Measurements from ENCODE around the gene MYBPH. TPM values are rescaled to one million over a fixed set of nuclear protein-coding genes. Genes with fewer than 3 reads are reported as not detected.

MYBPH gene
- total and polyA plus RNA-seq, 10 of the 15 experiments (the other 5 are each of a cell fraction or from before 2014, with no cell fraction given), result 0.06 to 0.10 TPM; not detected in 8

DNA sequence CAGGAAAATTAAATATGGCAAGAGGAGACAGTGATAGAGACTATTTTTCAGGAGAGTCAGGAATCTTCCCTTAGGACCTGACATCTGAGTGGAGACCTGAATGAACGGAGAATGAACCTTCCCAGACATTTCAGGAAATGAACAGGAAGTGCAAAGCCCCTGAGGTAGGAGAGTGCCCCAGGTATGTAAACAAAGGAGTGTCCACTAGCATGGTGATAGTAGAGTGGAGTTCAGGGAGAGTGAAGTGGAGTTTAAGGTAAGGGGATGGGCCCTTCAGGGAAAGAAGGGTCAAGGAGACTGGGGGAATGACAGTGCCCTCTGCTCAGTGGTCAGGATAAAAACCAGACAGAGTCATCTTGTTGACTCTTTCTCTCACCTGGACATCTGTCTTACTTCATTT, 19.3 kb downstream of the MYBPH start:
- DNase-seq (ENCODE audit: low read depth, low spot score), result no peak
- RAD21 ChIA-PET (ENCODE audit: unreplicated experiment), result interaction anchor here (1.0 kb wide), 1 partner anchor 17 kb away, joined by 3 read pairs; no protein-coding TSS in a partner anchor
- Histone ChIP-seq H3K4me1 (ENCODE audit: control insufficient read depth, insufficient read depth, low read length) (no peaks in the 10 kb centered on the region), H3K79me2 (ENCODE audit: control insufficient read depth, insufficient read depth, low read length) (no peaks in the 10 kb centered on the region), H3K4me3 (no peak overlapping the region), H3K27me3 (replicated peaks in 1 of 2; ENCODE audit: control insufficient read depth in 2 of 2, insufficient read depth in 2 of 2, low read length in 1 of 2) (peaks cover 0 to 5% of the 10 kb centered on the region in 2 experiments; a peak in 1 of 4 replicates), H4K20me1 (ENCODE audit: control insufficient read depth, insufficient read depth) (no peaks in the 10 kb centered on the region), H3K36me3 (ENCODE audit: control insufficient read depth in 2 of 2, insufficient read depth in 2 of 2, low read length in 1 of 2) (no peaks in the 10 kb centered on the region), H2AFZ (ENCODE audit: control insufficient read depth, low read depth, low read length) (no peak overlapping the region), H3K27ac (ENCODE audit: control insufficient read depth, insufficient read depth) (no peak overlapping the region), H3K4me2 (ENCODE audit: control insufficient read depth, insufficient read depth) (no peak overlapping the region), H3K9ac (ENCODE audit: control insufficient read depth, insufficient read depth, low read length) (no peak overlapping the region), H3K9me3 (replicated peaks; ENCODE audit: control insufficient read depth, insufficient read depth, low read length) (no peaks in the 10 kb centered on the region)
- in situ Hi-C loops (cut with MboI), result no loop called here
- no peak for FAIRE-seq
- CTCF ChIA-PET, result no interaction called here
- no peak for ATAC-seq
- TF ChIP-seq CREB1 (IDR thresholded peaks at IDR 0.05; ENCODE audit: low read depth) (no peak), JUNB (IDR thresholded peaks at IDR 0.05) (no peak), RELA (IDR thresholded peaks at IDR 0.05; ENCODE audit: borderline replicate concordance, partially characterized antibody) (no peak), YBX1 (IDR thresholded peaks at IDR 0.05) (no peak), CEBPB (IDR thresholded peaks at IDR 0.05; ENCODE audit: borderline replicate concordance in 1 of 2, low read depth in 2 of 2, low read length in 2 of 2) (no peak), JUND (IDR thresholded peaks at IDR 0.05; ENCODE audit: low read depth, low read length) (no peak), TCF7 (IDR thresholded peaks at IDR 0.05; ENCODE audit: borderline replicate concordance) (no peak), CBX5 (IDR thresholded peaks at IDR 0.05; ENCODE audit: low read depth) (no peak)
- TF ChIP-seq, protein P1, sequence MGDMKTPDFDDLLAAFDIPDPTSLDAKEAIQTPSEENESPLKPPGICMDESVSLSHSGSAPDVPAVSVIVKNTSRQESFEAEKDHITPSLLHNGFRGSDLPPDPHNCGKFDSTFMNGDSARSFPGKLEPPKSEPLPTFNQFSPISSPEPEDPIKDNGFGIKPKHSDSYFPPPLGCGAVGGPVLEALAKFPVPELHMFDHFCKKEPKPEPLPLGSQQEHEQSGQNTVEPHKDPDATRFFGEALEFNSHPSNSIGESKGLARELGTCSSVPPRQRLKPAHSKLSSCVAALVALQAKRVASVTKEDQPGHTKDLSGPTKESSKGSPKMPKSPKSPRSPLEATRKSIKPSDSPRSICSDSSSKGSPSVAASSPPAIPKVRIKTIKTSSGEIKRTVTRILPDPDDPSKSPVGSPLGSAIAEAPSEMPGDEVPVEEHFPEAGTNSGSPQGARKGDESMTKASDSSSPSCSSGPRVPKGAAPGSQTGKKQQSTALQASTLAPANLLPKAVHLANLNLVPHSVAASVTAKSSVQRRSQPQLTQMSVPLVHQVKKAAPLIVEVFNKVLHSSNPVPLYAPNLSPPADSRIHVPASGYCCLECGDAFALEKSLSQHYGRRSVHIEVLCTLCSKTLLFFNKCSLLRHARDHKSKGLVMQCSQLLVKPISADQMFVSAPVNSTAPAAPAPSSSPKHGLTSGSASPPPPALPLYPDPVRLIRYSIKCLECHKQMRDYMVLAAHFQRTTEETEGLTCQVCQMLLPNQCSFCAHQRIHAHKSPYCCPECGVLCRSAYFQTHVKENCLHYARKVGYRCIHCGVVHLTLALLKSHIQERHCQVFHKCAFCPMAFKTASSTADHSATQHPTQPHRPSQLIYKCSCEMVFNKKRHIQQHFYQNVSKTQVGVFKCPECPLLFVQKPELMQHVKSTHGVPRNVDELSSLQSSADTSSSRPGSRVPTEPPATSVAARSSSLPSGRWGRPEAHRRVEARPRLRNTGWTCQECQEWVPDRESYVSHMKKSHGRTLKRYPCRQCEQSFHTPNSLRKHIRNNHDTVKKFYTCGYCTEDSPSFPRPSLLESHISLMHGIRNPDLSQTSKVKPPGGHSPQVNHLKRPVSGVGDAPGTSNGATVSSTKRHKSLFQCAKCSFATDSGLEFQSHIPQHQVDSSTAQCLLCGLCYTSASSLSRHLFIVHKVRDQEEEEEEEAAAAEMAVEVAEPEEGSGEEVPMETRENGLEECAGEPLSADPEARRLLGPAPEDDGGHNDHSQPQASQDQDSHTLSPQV (IDR thresholded peaks at IDR 0.05), result no peak
- TF ChIP-seq, protein P2, sequence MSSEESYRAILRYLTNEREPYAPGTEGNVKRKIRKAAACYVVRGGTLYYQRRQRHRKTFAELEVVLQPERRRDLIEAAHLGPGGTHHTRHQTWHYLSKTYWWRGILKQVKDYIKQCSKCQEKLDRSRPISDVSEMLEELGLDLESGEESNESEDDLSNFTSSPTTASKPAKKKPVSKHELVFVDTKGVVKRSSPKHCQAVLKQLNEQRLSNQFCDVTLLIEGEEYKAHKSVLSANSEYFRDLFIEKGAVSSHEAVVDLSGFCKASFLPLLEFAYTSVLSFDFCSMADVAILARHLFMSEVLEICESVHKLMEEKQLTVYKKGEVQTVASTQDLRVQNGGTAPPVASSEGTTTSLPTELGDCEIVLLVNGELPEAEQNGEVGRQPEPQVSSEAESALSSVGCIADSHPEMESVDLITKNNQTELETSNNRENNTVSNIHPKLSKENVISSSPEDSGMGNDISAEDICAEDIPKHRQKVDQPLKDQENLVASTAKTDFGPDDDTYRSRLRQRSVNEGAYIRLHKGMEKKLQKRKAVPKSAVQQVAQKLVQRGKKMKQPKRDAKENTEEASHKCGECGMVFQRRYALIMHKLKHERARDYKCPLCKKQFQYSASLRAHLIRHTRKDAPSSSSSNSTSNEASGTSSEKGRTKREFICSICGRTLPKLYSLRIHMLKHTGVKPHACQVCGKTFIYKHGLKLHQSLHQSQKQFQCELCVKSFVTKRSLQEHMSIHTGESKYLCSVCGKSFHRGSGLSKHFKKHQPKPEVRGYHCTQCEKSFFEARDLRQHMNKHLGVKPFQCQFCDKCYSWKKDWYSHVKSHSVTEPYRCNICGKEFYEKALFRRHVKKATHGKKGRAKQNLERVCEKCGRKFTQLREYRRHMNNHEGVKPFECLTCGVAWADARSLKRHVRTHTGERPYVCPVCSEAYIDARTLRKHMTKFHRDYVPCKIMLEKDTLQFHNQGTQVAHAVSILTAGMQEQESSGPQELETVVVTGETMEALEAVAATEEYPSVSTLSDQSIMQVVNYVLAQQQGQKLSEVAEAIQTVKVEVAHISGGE (CRISPR knock-in tag; IDR thresholded peaks at IDR 0.05), result no peak
- TF ChIP-seq, protein P3, sequence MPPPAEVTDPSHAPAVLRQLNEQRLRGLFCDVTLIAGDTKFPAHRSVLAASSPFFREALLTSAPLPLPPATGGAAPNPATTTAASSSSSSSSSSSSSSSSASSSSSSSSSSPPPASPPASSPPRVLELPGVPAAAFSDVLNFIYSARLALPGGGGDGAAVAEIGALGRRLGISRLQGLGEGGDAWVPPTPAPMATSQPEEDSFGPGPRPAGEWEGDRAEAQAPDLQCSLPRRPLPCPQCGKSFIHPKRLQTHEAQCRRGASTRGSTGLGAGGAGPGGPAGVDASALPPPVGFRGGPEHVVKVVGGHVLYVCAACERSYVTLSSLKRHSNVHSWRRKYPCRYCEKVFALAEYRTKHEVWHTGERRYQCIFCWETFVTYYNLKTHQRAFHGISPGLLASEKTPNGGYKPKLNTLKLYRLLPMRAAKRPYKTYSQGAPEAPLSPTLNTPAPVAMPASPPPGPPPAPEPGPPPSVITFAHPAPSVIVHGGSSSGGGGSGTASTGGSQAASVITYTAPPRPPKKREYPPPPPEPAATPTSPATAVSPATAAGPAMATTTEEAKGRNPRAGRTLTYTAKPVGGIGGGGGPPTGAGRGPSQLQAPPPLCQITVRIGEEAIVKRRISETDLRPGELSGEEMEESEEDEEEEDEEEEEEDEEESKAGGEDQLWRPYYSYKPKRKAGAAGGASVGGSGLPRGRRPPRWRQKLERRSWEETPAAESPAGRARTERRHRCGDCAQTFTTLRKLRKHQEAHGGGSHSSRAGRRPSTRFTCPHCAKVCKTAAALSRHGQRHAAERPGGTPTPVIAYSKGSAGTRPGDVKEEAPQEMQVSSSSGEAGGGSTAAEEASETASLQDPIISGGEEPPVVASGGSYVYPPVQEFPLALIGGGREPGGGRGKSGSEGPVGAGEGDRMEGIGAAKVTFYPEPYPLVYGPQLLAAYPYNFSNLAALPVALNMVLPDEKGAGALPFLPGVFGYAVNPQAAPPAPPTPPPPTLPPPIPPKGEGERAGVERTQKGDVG (CRISPR knock-in tag; IDR thresholded peaks at IDR 0.05), result no peak
- intact Hi-C loops (cut with micrococcal nuclease; ENCODE audit: unreplicated experiment), result no loop called here
- 0% methylated on average over 1 of the region's 1 CpG for WGBS (ENCODE audit: insufficient coverage, insufficient replicate concordance, low lambda C conversion rate, missing lambda C conversion rate)
- SMC1A ChIA-PET (ENCODE audit: uncharacterized antibody, unreplicated experiment), result no interaction called here
- POLR2A ChIA-PET, result no interaction called here
- no TSS peak for BruUV-seq (replicated peaks)
